Ishikawa (cell line): Measurements from ENCODE around the gene ROBO1.

Experiments used
- CEBPB ChIP-seq: IDR thresholded peaks from 2 replicates; pipeline ENCODE4 v1.6.1; 2012
- CREB1 ChIP-seq: IDR thresholded peaks from 2 replicates; pipeline ENCODE4 v1.6.1; 2012; ENCODE audit warnings: low read depth
- EGR1 ChIP-seq: IDR thresholded peaks from 2 replicates; pipeline ENCODE4 v1.6.1; 2012
- EP300 ChIP-seq: IDR thresholded peaks from 2 replicates; pipeline ENCODE4 v1.6.1; 2012; ENCODE audit warnings: borderline replicate concordance
- FOXM1 ChIP-seq: IDR thresholded peaks from 2 replicates; pipeline ENCODE4 v1.6.1; 2012; ENCODE audit warnings: low read depth, borderline replicate concordance
- NFIC ChIP-seq: IDR thresholded peaks from 2 replicates; pipeline ENCODE4 v1.6.1; 2012
- RAD21 ChIP-seq: IDR thresholded peaks from 2 replicates; pipeline ENCODE4 v1.6.1; 2012; ENCODE audit warnings: low read depth
- TAF1 ChIP-seq: IDR thresholded peaks from 2 replicates; pipeline ENCODE4 v1.6.1; 2012; ENCODE audit warnings: low read depth, mild to moderate bottlenecking
- TCF12 ChIP-seq: IDR thresholded peaks from 2 replicates; pipeline ENCODE4 v1.6.1; 2012; ENCODE audit warnings: low read depth
- TEAD4 ChIP-seq: IDR thresholded peaks from 2 replicates; pipeline ENCODE4 v1.6.1; 2012
- YY1 ChIP-seq: IDR thresholded peaks from 2 replicates; pipeline ENCODE4 v1.6.1; 2012; ENCODE audit warnings: low read depth
- ZBTB7A ChIP-seq: IDR thresholded peaks from 2 replicates; pipeline ENCODE4 v1.6.1; 2012; ENCODE audit warnings: low read depth
- TF ChIP-seq, protein P1 (sequence below): IDR thresholded peaks from 2 replicates; pipeline ENCODE4 v1.6.1; 2012
- TF ChIP-seq, protein P2 (sequence below): IDR thresholded peaks from 2 replicates; pipeline ENCODE4 v1.6.1; 2012
- TF ChIP-seq, protein P3 (sequence below): IDR thresholded peaks from 2 replicates; pipeline ENCODE4 v1.6.1; 2012; ENCODE audit warnings: low read depth, mild to moderate bottlenecking

The ROBO1 gene

DNA sequence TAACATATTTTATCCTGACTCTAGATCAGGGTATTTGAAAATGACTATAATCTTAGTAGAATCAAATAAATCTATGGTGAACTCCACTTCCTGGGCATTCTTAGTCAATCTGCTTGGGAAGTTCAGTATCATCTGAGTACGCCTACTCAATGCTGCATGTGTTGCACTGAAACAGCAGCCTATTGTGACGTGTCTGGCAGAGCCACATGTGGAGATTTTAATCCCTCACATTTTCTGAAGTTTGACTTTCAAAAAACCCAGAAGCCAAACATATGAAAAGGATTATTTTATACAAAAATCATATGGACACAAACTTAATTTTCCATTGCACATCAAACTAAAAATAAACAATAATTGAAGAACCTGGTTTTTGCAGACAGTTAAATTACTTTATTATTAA, 798.3 kb downstream of the ROBO1 start:
- TF ChIP-seq EGR1 (no peak), NFIC (no peak), TEAD4 (no peak)
- TF ChIP-seq, protein P1, sequence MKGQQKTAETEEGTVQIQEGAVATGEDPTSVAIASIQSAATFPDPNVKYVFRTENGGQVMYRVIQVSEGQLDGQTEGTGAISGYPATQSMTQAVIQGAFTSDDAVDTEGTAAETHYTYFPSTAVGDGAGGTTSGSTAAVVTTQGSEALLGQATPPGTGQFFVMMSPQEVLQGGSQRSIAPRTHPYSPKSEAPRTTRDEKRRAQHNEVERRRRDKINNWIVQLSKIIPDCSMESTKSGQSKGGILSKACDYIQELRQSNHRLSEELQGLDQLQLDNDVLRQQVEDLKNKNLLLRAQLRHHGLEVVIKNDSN: no peak
- TF ChIP-seq, protein P2, sequence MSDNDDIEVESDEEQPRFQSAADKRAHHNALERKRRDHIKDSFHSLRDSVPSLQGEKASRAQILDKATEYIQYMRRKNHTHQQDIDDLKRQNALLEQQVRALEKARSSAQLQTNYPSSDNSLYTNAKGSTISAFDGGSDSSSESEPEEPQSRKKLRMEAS: no peak

DNA sequence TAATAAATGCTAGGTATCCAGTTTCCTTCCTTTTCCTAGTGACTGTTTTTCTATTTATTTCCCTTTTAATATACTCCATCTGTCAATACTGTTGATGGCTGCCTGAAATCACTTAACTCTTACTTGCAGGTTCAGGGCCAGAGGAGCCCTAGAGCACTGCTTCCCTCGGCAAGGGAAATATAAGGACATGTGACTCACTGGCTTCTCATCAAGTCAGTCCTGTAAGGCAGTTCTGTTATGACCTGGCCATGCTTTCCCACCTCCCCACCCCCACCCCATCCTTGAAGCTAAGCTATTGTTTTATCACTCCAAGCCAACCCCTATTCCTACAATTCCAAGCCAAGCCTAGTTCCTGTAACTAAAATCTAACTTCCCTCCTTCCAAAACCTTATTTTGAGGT, 800.7 kb downstream of the ROBO1 start:
- TF ChIP-seq TCF12: no peak
- TF ChIP-seq TEAD4: no peak

DNA sequence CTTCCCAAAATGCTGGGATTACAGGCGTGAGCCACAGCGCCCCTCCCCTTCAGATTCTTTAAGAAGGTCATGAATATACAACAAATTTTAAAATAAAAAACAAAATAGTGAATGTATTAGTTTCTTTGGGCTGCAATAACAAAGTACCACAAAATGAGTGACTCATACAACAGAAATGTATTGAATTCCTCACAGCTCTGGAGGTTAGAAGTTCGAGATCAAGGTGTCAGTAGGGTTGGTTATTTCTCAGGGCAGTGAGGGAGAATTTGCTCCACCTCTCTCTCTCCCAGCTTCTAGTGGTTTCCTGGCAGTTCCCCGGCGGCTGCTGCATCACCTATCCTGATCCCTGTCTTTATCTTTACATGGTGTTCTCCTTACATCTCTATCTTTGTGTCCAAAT, 804.0 kb downstream of the ROBO1 start:
- TF ChIP-seq NFIC (no peak), TAF1 (no peak), RAD21 (no peak), FOXM1 (no peak), YY1 (no peak), EGR1 (no peak), TEAD4 (no peak), TCF12 (no peak), CREB1 (no peak), CEBPB (no peak), ZBTB7A (no peak), EP300 (no peak)
- TF ChIP-seq, protein P2: no peak
- TF ChIP-seq, protein P3, sequence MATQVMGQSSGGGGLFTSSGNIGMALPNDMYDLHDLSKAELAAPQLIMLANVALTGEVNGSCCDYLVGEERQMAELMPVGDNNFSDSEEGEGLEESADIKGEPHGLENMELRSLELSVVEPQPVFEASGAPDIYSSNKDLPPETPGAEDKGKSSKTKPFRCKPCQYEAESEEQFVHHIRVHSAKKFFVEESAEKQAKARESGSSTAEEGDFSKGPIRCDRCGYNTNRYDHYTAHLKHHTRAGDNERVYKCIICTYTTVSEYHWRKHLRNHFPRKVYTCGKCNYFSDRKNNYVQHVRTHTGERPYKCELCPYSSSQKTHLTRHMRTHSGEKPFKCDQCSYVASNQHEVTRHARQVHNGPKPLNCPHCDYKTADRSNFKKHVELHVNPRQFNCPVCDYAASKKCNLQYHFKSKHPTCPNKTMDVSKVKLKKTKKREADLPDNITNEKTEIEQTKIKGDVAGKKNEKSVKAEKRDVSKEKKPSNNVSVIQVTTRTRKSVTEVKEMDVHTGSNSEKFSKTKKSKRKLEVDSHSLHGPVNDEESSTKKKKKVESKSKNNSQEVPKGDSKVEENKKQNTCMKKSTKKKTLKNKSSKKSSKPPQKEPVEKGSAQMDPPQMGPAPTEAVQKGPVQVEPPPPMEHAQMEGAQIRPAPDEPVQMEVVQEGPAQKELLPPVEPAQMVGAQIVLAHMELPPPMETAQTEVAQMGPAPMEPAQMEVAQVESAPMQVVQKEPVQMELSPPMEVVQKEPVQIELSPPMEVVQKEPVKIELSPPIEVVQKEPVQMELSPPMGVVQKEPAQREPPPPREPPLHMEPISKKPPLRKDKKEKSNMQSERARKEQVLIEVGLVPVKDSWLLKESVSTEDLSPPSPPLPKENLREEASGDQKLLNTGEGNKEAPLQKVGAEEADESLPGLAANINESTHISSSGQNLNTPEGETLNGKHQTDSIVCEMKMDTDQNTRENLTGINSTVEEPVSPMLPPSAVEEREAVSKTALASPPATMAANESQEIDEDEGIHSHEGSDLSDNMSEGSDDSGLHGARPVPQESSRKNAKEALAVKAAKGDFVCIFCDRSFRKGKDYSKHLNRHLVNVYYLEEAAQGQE: no peak
- TF ChIP-seq, protein P1: no peak

DNA sequence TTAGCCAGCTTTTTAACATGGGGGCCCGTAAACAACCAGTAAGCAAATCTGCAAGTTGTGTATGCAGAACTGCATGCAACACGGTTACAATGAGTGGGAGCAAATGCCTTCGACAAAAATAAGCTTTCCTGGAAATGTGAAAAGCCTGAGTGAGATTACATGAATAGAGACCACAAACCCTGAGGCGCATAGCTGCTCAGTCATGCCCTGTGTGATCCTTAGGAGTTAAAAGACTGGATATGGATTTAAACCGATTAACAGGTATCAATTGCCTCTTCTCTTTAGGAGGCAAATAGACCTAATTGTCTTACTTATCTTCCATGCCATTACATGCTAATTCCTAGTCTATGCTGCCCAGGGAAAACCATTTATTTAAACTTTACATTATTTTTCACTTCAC, 810.3 kb downstream of the ROBO1 start:
- TF ChIP-seq, protein P3: no peak
- TF ChIP-seq, protein P1: no peak
- no peak for TF ChIP-seq CREB1
- TF ChIP-seq NFIC: no peak
- no peak for TF ChIP-seq EP300
- TF ChIP-seq, protein P2: no peak
- no peak for TF ChIP-seq FOXM1
- TF ChIP-seq TEAD4: no peak
- no peak for TF ChIP-seq TCF12

DNA sequence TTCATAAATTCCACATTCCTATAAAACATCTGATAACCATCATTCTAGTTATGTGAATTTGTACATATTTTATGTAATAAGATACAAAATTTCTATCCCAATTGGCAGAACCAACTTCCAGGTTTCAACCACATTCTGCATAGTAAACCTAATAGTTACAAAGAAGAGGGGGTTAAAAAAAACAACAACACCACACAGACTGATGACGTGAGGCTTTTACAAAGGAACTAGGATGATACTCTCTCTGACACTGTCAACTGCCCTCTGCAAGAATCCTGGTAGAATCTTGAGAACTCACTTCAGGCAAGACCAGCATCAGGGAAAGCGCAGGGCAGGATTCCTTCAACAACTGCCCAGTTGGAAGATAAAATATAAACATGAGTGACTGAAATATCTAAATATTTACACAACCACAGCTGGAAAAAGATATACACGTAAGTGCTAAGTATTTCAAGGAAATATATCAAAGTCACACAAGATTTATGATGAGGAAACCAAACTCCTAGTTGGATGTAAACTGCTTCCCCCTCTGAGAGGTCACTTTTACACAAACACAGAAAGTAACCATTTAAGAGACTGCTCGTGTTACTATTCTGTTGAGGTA, 816.4 kb downstream of the ROBO1 start:
- TF ChIP-seq TAF1: no peak
- no peak for TF ChIP-seq ZBTB7A
- TF ChIP-seq, protein P3: no peak
- TF ChIP-seq CEBPB: no peak
- no peak for TF ChIP-seq EGR1
- TF ChIP-seq, protein P1: no peak
- TF ChIP-seq EP300: no peak
- TF ChIP-seq NFIC: no peak
- TF ChIP-seq CREB1: no peak
- no peak for TF ChIP-seq YY1
